HG02943 (cell line): ENCODE measurements around the gene CIAPIN1.
"Not testable (repeated sequence)": the region's sequence is repeated elsewhere in the genome, so short reads cannot be mapped to it uniquely, and the experiment has no call there.

ENCODE experiments used
- ATAC-seq: cut with Tn5 transposase; IDR thresholded peaks from one replicate; pipeline ENCODE4 v1.9.1; 2021; ENCODE audit warnings: mild to moderate bottlenecking, low read depth, moderate library complexity; ENCODE audit not compliant: unreplicated experiment

Gene CIAPIN1

GRCh38 chr16:57411362-57411976, 35.7 kb downstream of the CIAPIN1 start:
- ATAC-seq: no peak

GRCh38 chr16:57409870-57410587, 37.2 kb downstream of the CIAPIN1 start:
- ATAC-seq: no peak

GRCh38 chr16:57409065-57409464, 38.1 kb downstream of the CIAPIN1 start:
- no peak for ATAC-seq

- no peak for ATAC-seq
Observed at GRCh38 chr16:57407521-57408353, 39.4 kb downstream of the CIAPIN1 start.

GRCh38 chr16:57406881-57407280, 40.3 kb downstream of the CIAPIN1 start:
- ATAC-seq: no peak

- no peak for ATAC-seq
Observed at GRCh38 chr16:57405097-57405496, 42.1 kb downstream of the CIAPIN1 start.

GRCh38 chr16:57403965-57404817, 43.0 kb downstream of the CIAPIN1 start, which contains the start of gene CCL17:
CCL17 (plus strand) TSS chr16:57404767; CDS start chr16:57413933, 9,166 bp downstream.
- no peak for ATAC-seq

GRCh38 chr16:57401943-57402640, 45.1 kb downstream of the CIAPIN1 start:
- no peak for ATAC-seq

GRCh38 chr16:57397493-57397892, 49.7 kb downstream of the CIAPIN1 start:
- not testable (repeated sequence) for ATAC-seq

GRCh38 chr16:57396786-57397185, 50.4 kb downstream of the CIAPIN1 start:
- ATAC-seq: no peak

- no peak for ATAC-seq
Observed at GRCh38 chr16:57395026-57395425, 52.2 kb downstream of the CIAPIN1 start.

- no peak for ATAC-seq
Observed at GRCh38 chr16:57394444-57394843, 52.7 kb downstream of the CIAPIN1 start.

- ATAC-seq: no peak
Observed at GRCh38 chr16:57392694-57393093, 54.5 kb downstream of the CIAPIN1 start.

GRCh38 chr16:57391708-57392107, 55.5 kb downstream of the CIAPIN1 start:
- ATAC-seq: no peak

GRCh38 chr16:57391300-57391699, 55.9 kb downstream of the CIAPIN1 start:
- ATAC-seq: no peak

GRCh38 chr16:57390636-57391295, 56.4 kb downstream of the CIAPIN1 start:
- ATAC-seq: no peak

- no peak for ATAC-seq
Observed at GRCh38 chr16:57389087-57389468, 58.1 kb downstream of the CIAPIN1 start.

- no peak for ATAC-seq
Observed at GRCh38 chr16:57388359-57389086, 58.7 kb downstream of the CIAPIN1 start.
